ENCODE results near the gene TUBE1.

Gene TUBE1, protein sequence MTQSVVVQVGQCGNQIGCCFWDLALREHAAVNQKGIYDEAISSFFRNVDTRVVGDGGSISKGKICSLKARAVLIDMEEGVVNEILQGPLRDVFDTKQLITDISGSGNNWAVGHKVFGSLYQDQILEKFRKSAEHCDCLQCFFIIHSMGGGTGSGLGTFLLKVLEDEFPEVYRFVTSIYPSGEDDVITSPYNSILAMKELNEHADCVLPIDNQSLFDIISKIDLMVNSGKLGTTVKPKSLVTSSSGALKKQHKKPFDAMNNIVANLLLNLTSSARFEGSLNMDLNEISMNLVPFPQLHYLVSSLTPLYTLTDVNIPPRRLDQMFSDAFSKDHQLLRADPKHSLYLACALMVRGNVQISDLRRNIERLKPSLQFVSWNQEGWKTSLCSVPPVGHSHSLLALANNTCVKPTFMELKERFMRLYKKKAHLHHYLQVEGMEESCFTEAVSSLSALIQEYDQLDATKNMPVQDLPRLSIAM

DNA sequence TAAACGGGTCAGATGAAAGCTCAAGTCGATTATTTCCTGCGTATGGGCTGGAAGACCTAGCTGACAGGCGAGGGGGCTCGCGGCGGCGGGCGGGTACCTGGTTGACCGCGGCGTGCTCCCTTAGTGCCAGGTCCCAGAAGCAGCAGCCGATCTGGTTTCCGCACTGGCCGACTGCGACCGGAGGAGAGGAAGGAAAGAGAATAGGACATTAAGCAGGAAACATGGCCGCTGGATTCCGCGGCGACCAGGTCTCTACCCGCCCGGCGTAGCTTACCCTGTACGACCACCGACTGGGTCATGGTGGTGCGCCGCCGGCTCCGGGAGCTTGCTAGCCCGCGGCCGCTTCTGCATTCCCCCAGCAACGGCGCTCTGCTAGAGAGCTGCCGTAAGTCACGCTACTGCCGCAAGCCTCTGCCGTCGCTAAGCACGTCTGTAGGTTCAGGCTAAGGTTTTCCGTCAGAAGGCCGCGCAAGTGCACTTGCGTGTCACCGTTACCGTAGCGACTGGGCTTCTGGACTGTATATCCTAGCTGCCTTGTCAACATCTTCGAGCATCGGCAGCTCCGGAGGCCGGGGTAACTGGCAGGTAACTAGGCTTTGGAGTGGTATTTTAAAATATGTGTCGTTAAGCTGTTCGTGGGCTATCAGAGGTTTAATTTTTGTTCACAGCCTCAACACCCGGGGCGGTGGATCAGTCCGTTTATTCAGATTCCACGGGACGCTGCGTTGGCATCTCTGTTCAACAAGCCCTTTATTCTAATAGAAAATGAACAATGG, at the start of gene TUBE1, which contains the start of gene FAM229B:
TUBE1 (minus strand) TSS at position 347 of the 776 bp plus-strand sequence; CDS start at position 299, 48 bp downstream.
FAM229B (plus strand) TSS at position 456 of the 776 bp plus-strand sequence. CDS start 11,693 bp downstream, outside the sequence.
- no peaks in the 10 kb centered on the region for H3K9me3 ChIP-seq (ENCODE audit: control insufficient read depth in 5 of 5, low read length in 5 of 5)
- peak within 1 kb of the TSS; percentile 84 to 95 (median 93) for H3K4me3 ChIP-seq (ENCODE audit: low read depth in 1 of 5, low read length in 5 of 5)

DNA sequence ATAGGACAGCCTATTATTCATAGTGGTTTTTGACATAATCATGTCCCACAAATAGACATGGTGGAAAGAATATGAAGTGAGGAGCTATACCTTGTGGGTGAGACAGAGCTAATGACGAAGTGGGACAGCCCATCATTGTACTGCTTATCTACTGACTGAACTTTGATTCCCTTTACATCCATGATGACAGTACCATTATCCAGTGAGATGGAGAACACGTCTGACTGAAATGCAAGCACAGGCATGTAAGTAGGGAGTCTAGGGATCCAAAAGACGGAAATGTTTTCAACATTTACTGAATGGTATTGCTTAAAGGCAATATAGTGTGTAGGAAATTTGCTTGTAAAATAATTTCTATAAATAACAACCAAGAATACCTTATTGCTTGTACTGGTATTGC, 43.6 kb upstream of the TUBE1 start:
- Histone ChIP-seq H3K4me1 (ENCODE audit: control insufficient read depth in 5 of 5, insufficient read depth in 5 of 5, low read length in 5 of 5) (peaks cover 0 to 3% (median 0%) of the 10 kb centered on the region in 5 donors), H3K27me3 (ENCODE audit: control insufficient read depth in 5 of 5, insufficient read depth in 4 of 5, low read length in 5 of 5) (no peaks in the 10 kb centered on the region), H3K9ac (ENCODE audit: low read length in 5 of 5) (no peak overlapping the region), H3K27ac (ENCODE audit: low read depth, low read length) (no peak overlapping the region), H3K36me3 (ENCODE audit: control insufficient read depth in 5 of 5, insufficient read depth in 5 of 5, low read length in 5 of 5) (peaks cover 97 to 100% (median 97%) of the 10 kb centered on the region in 5 donors), H3K9me3 (ENCODE audit: control insufficient read depth in 5 of 5, low read length in 5 of 5) (no peaks in the 10 kb centered on the region), H3K4me3 (ENCODE audit: low read depth in 1 of 5, low read length in 5 of 5) (no peak overlapping the region)

More for the DNA sequence above, at the start of gene TUBE1, which contains the start of gene FAM229B:
- peaks cover 3 to 14% (median 6%) of the 10 kb centered on the region in 5 donors for H3K36me3 ChIP-seq (ENCODE audit: control insufficient read depth in 5 of 5, insufficient read depth in 5 of 5, low read length in 5 of 5)
- H3K9ac ChIP-seq (ENCODE audit: low read length in 5 of 5), result peak within 1 kb of the TSS; percentile 69 to 91 (median 86)
- H3K27me3 ChIP-seq (ENCODE audit: control insufficient read depth in 5 of 5, insufficient read depth in 4 of 5, low read length in 5 of 5), result no peaks in the 10 kb centered on the region
- peak within 1 kb of the TSS; percentile 85 for H3K27ac ChIP-seq (ENCODE audit: low read depth, low read length)
- peaks cover 0 to 10% (median 9%) of the 10 kb centered on the region in 5 donors for H3K4me1 ChIP-seq (ENCODE audit: control insufficient read depth in 5 of 5, insufficient read depth in 5 of 5, low read length in 5 of 5)

DNA sequence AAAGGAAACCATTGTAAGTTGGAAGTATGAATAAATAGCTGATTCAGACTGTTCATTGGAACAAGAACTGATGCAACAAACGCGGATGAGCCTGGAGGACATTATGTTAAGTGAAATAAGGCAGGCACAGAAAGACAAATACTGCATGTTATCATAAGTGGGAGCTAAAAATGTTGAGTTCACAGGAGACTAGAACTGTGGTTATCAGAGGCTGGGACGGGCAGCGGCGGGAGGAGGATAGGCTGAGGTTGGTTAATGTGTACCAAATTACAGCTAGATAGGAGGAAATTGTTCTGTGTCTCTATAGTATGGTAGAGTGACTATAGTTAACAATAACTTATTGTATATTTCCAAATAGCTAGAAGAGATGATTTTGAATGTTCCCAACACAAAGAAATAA, 40.9 kb upstream of the TUBE1 start:
- Histone ChIP-seq H3K4me3 (ENCODE audit: low read depth in 1 of 5, low read length in 5 of 5) (no peak overlapping the region), H3K36me3 (ENCODE audit: control insufficient read depth in 5 of 5, insufficient read depth in 5 of 5, low read length in 5 of 5) (peaks cover 85 to 98% (median 92%) of the 10 kb centered on the region in 5 donors), H3K27me3 (ENCODE audit: control insufficient read depth in 5 of 5, insufficient read depth in 4 of 5, low read length in 5 of 5) (no peaks in the 10 kb centered on the region), H3K9me3 (ENCODE audit: control insufficient read depth in 5 of 5, low read length in 5 of 5) (no peaks in the 10 kb centered on the region), H3K9ac (ENCODE audit: low read length in 5 of 5) (no peak overlapping the region), H3K4me1 (ENCODE audit: control insufficient read depth in 5 of 5, insufficient read depth in 5 of 5, low read length in 5 of 5) (peaks cover 0 to 3% (median 3%) of the 10 kb centered on the region in 5 donors), H3K27ac (ENCODE audit: low read depth, low read length) (no peak overlapping the region)

DNA sequence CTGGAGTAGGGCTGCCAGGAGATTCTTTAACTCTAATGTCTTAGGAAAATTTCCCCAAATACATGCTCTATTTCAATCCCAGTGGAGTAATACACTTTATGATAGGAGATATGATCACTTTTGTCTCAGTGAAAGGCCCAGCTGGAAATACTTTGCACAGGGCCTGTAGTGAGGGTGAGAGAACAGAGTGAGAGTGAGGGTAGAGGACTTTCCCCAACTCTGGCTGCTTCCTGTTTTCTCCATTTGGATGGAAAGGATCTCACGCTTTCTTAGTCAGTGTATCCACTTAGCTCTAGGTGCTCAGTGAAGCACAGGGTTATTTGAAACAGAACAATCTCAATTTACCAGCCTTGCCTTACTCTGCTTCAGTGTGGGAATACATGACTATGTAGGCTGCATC, 36.7 kb upstream of the TUBE1 start:
- peaks cover 0 to 3% (median 3%) of the 10 kb centered on the region in 5 donors for H3K4me1 ChIP-seq (ENCODE audit: control insufficient read depth in 5 of 5, insufficient read depth in 5 of 5, low read length in 5 of 5)
- no peaks in the 10 kb centered on the region for H3K9me3 ChIP-seq (ENCODE audit: control insufficient read depth in 5 of 5, low read length in 5 of 5)
- no peak overlapping the region for H3K4me3 ChIP-seq (ENCODE audit: low read depth in 1 of 5, low read length in 5 of 5)
- H3K27ac ChIP-seq (ENCODE audit: low read depth, low read length), result no peak overlapping the region
- H3K36me3 ChIP-seq (ENCODE audit: control insufficient read depth in 5 of 5, insufficient read depth in 5 of 5, low read length in 5 of 5), result peaks cover 78 to 98% (median 87%) of the 10 kb centered on the region in 5 donors
- H3K27me3 ChIP-seq (ENCODE audit: control insufficient read depth in 5 of 5, insufficient read depth in 4 of 5, low read length in 5 of 5), result no peaks in the 10 kb centered on the region
- H3K9ac ChIP-seq (ENCODE audit: low read length in 5 of 5), result peak overlapping the region in 1 of 5 donors; percentile 20

DNA sequence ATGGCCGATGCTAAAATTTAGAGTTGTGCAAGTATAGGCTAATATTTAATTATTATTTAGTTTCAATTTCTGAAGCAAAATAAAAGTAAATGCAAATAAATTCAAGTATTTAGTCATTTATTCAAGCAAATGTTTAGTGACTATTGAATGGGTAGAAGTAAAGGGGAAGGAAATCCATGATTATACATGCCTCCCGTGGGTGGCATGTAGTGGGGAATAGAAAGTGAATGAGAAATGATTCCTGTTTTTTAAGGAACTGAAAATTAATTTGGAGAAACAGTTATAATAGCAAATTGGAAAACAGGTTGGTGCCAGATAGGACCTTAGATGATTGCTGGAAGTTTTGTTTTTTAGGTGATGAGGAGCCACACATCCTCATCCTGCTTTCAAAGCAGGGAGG, 35.5 kb upstream of the TUBE1 start:
- no peak overlapping the region for H3K27ac ChIP-seq (ENCODE audit: low read depth, low read length)
- H3K9ac ChIP-seq (ENCODE audit: low read length in 5 of 5), result no peak overlapping the region
- peaks cover 0 to 3% (median 3%) of the 10 kb centered on the region in 5 donors for H3K4me1 ChIP-seq (ENCODE audit: control insufficient read depth in 5 of 5, insufficient read depth in 5 of 5, low read length in 5 of 5)
- no peak overlapping the region for H3K4me3 ChIP-seq (ENCODE audit: low read depth in 1 of 5, low read length in 5 of 5)
- no peaks in the 10 kb centered on the region for H3K27me3 ChIP-seq (ENCODE audit: control insufficient read depth in 5 of 5, insufficient read depth in 4 of 5, low read length in 5 of 5)
- H3K36me3 ChIP-seq (ENCODE audit: control insufficient read depth in 5 of 5, insufficient read depth in 5 of 5, low read length in 5 of 5), result peaks cover 73 to 98% (median 86%) of the 10 kb centered on the region in 5 donors
- H3K9me3 ChIP-seq (ENCODE audit: control insufficient read depth in 5 of 5, low read length in 5 of 5), result no peaks in the 10 kb centered on the region

DNA sequence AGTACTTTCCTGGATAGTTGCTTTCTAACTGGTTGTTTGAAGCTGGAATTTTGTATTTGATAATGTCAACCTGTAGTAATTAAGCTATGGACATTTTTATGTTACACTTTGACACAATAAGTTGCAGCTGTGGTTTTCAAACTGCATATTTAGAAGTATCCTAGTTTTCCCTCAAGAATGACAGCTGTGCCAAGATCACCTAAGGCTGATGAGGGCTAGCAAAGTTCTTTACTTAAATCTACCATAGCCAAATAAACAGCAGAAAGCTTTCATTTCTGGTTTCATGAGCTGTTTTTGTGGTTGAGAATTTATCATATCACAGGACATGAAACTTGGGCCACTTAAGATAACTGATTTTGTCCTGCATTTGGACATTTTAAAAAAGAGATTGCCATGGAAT, 30.8 kb upstream of the TUBE1 start:
- Histone ChIP-seq H3K27ac (ENCODE audit: low read depth, low read length) (no peak overlapping the region), H3K4me3 (ENCODE audit: low read depth in 1 of 5, low read length in 5 of 5) (no peak overlapping the region), H3K27me3 (ENCODE audit: control insufficient read depth in 5 of 5, insufficient read depth in 4 of 5, low read length in 5 of 5) (no peaks in the 10 kb centered on the region), H3K36me3 (ENCODE audit: control insufficient read depth in 5 of 5, insufficient read depth in 5 of 5, low read length in 5 of 5) (peaks cover 74 to 100% (median 85%) of the 10 kb centered on the region in 5 donors), H3K9ac (ENCODE audit: low read length in 5 of 5) (no peak overlapping the region), H3K9me3 (ENCODE audit: control insufficient read depth in 5 of 5, low read length in 5 of 5) (no peaks in the 10 kb centered on the region), H3K4me1 (ENCODE audit: control insufficient read depth in 5 of 5, insufficient read depth in 5 of 5, low read length in 5 of 5) (no peaks in the 10 kb centered on the region)

DNA sequence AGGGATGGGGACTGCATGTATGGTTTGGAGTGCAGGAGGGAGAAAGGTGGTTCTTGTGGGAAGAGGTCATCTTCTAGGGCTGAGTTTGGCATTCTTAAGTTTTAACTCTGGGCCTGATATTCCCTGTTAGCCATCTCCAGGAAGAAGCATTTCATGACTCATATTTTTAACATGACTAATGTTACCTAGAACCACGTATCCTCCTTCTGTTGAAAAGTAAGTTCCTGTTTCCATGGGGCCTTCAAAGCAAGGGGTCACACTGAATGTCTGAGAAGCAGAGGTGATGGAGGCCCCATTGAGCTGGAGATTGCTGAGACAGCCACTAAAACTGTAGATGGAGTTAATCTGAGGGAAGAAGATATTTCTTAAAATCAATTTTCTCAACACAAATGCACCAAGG, 30.3 kb upstream of the TUBE1 start:
- no peaks in the 10 kb centered on the region for H3K9me3 ChIP-seq (ENCODE audit: control insufficient read depth in 5 of 5, low read length in 5 of 5)
- H3K4me1 ChIP-seq (ENCODE audit: control insufficient read depth in 5 of 5, insufficient read depth in 5 of 5, low read length in 5 of 5), result no peaks in the 10 kb centered on the region
- no peaks in the 10 kb centered on the region for H3K27me3 ChIP-seq (ENCODE audit: control insufficient read depth in 5 of 5, insufficient read depth in 4 of 5, low read length in 5 of 5)
- no peak overlapping the region for H3K4me3 ChIP-seq (ENCODE audit: low read depth in 1 of 5, low read length in 5 of 5)
- peak overlapping the region; percentile 15 for H3K27ac ChIP-seq (ENCODE audit: low read depth, low read length)
- peaks cover 76 to 100% (median 89%) of the 10 kb centered on the region in 5 donors for H3K36me3 ChIP-seq (ENCODE audit: control insufficient read depth in 5 of 5, insufficient read depth in 5 of 5, low read length in 5 of 5)
- H3K9ac ChIP-seq (ENCODE audit: low read length in 5 of 5), result no peak overlapping the region

DNA sequence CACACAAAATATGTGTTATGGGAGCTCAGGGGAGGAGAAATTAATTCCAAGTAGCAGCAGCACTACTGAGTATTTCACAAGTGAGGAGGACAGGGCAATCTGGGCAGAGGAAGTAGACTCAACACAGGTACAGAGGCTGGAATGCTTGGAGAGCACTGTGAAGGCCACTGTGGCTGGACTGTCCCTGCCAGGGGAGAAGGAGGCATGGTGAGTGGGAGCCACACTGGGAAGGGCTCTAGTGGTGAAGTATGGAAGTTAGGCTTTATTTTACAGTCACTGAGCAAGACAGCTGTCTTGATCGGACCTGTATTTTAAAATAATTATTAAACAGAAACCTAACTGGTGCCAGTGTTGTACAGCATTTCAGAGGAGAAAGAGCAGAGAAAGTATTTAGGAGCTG, 28.9 kb upstream of the TUBE1 start:
- Histone ChIP-seq H3K9me3 (ENCODE audit: control insufficient read depth in 5 of 5, low read length in 5 of 5) (no peaks in the 10 kb centered on the region), H3K27ac (ENCODE audit: low read depth, low read length) (peak overlapping the region; percentile 26), H3K36me3 (ENCODE audit: control insufficient read depth in 5 of 5, insufficient read depth in 5 of 5, low read length in 5 of 5) (peaks cover 75 to 100% (median 90%) of the 10 kb centered on the region in 5 donors), H3K27me3 (ENCODE audit: control insufficient read depth in 5 of 5, insufficient read depth in 4 of 5, low read length in 5 of 5) (no peaks in the 10 kb centered on the region), H3K9ac (ENCODE audit: low read length in 5 of 5) (no peak overlapping the region), H3K4me1 (ENCODE audit: control insufficient read depth in 5 of 5, insufficient read depth in 5 of 5, low read length in 5 of 5) (no peaks in the 10 kb centered on the region), H3K4me3 (ENCODE audit: low read depth in 1 of 5, low read length in 5 of 5) (no peak overlapping the region)

DNA sequence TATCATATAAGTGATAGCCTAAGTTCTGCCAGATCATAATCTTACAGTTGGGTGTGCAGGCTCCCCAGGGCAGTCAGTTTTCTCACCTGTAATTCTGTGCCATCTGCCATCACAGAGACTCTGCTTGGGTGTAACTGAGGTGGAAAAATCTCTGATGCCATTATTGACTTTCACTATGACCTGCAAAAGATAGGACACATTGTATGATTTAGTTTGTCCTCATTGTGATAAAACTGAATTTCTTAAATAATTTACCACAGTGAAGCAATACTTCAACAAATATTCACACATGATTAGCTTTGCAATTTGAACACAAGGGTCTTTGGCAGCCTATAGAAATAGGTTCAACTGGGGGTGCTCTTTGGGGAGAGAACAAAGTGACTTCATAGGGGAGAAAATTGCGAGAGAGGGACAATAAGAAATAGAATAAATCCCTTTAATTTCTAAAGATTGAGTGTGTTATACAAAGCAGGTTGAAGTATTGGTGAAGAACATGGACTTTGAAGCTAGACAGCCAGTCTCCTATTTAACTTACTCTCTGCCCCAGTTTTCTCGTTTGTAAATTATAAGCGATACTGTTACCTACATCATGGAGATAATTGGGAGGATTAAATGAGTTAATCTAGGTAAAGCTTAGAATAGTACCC, 27.4 kb upstream of the TUBE1 start:
- no peak overlapping the region for H3K4me3 ChIP-seq (ENCODE audit: low read depth in 1 of 5, low read length in 5 of 5)
- H3K9ac ChIP-seq (ENCODE audit: low read length in 5 of 5), result no peak overlapping the region
- H3K27ac ChIP-seq (ENCODE audit: low read depth, low read length), result peak overlapping the region; percentile 24
- peaks cover 77 to 100% (median 89%) of the 10 kb centered on the region in 5 donors for H3K36me3 ChIP-seq (ENCODE audit: control insufficient read depth in 5 of 5, insufficient read depth in 5 of 5, low read length in 5 of 5)
- no peaks in the 10 kb centered on the region for H3K4me1 ChIP-seq (ENCODE audit: control insufficient read depth in 5 of 5, insufficient read depth in 5 of 5, low read length in 5 of 5)
- H3K27me3 ChIP-seq (ENCODE audit: control insufficient read depth in 5 of 5, insufficient read depth in 4 of 5, low read length in 5 of 5), result no peaks in the 10 kb centered on the region
- no peaks in the 10 kb centered on the region for H3K9me3 ChIP-seq (ENCODE audit: control insufficient read depth in 5 of 5, low read length in 5 of 5)
